Mucosa of rectum (tissue), 2 donors: ENCODE data around the gene PDCD1.

ENCODE experiments used
- H3K27ac ChIP-seq, 2 donors: one replicate each; pipeline ENCODE4 v1.7.0; 2013; ENCODE audit warnings: inconsistent platforms in 2 of 2, low read depth in 2 of 2, low read length in 2 of 2
- H3K27me3 ChIP-seq, 2 donors: one replicate each; pipeline ENCODE4 v1.7.0; 2013; ENCODE audit warnings: low read length in 2 of 2; ENCODE audit not compliant: control insufficient read depth in 2 of 2, insufficient read depth in 2 of 2
- H3K36me3 ChIP-seq, 2 donors: one replicate each; pipeline ENCODE4 v1.7.0; 2013; ENCODE audit warnings: low read length in 2 of 2; ENCODE audit not compliant: control insufficient read depth in 2 of 2, insufficient read depth in 2 of 2
- H3K4me1 ChIP-seq, 2 donors: one replicate each; pipeline ENCODE4 v1.7.0; 2013; ENCODE audit warnings: low read length in 2 of 2, mild to moderate bottlenecking in 1 of 2; ENCODE audit not compliant: control insufficient read depth in 2 of 2, insufficient read depth in 2 of 2
- H3K4me3 ChIP-seq, 2 donors: one replicate each; pipeline ENCODE4 v1.7.0; 2013; ENCODE audit warnings: low read length in 2 of 2
- H3K9ac ChIP-seq, 2 donors: one replicate each; pipeline ENCODE4 v1.7.0; 2013; ENCODE audit warnings: low read length in 2 of 2, low read depth in 1 of 2, mild to moderate bottlenecking in 1 of 2
- H3K9me3 ChIP-seq, 2 donors: one replicate each; pipeline ENCODE4 v1.7.0; 2013; ENCODE audit warnings: low read length in 2 of 2; ENCODE audit not compliant: control insufficient read depth in 2 of 2
- donor health status: healthy.
- donor health status: Normal muscosa, but diverticular disease.

PDCD1 gene

DNA sequence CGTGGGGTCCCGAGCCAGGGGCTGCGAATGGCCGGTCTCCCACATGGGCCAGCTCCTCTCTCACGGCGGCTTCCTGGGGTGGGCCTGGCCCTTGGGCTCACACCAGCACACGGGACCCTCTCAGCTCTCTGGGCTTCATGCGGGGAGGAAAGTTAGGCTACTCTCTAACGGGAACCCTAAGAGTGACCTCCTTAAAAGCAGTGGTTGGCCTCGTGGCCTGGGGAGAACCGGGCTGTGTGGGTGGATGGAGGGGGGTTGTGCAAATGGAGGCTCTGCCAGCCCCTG, 36.7 kb upstream of the PDCD1 start:
- Histone ChIP-seq H3K27me3 (no peaks in the 10 kb centered on the region), H3K4me1 (peaks cover 0 to 4% of the 10 kb centered on the region in 2 donors), H3K9me3 (no peaks in the 10 kb centered on the region), H3K9ac (no peak overlapping the region), H3K27ac (no peak overlapping the region), H3K4me3 (no peak overlapping the region), H3K36me3 (no peaks in the 10 kb centered on the region)

DNA sequence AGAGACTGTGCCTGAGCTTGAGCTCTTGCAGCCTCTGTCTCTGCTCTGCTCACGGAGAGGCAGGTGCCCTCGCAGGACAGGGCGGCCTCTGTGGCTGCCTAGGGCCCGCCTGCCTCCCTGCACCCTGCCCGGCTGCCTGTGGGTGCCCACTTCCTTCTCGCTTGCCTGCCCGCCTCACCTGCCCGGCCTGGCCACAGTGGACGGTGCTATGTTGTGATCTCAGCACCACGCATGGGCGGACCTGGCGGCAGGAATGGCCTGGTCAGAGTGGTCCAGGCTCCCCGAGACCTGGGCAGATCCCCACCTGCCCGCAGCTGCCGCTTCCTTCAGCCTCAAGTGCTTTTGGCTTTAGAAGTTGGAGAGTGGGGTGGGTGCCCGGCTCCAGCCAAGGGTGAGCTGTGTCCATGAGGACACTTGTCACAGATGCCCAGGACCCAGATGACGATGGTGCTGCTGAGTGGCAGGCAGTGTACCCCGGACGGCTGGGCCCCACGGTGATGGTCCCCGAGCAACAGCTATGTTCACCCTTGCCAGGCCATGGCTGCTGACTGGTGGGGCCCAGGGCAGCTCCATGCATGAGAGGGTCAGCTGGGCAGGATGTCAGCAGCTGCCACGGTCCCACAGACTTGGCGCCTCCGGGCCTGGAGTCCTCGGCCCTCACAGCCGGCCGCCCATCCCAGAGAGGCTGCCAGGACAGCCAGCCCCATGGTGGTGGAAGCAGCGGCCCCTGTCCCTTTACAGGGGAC, 36.2 kb upstream of the PDCD1 start:
- Histone ChIP-seq H3K4me3 (no peak overlapping the region), H3K36me3 (no peaks in the 10 kb centered on the region), H3K9me3 (no peaks in the 10 kb centered on the region), H3K4me1 (peaks cover 0 to 4% of the 10 kb centered on the region in 2 donors), H3K27ac (no peak overlapping the region), H3K9ac (no peak overlapping the region), H3K27me3 (no peaks in the 10 kb centered on the region)

DNA sequence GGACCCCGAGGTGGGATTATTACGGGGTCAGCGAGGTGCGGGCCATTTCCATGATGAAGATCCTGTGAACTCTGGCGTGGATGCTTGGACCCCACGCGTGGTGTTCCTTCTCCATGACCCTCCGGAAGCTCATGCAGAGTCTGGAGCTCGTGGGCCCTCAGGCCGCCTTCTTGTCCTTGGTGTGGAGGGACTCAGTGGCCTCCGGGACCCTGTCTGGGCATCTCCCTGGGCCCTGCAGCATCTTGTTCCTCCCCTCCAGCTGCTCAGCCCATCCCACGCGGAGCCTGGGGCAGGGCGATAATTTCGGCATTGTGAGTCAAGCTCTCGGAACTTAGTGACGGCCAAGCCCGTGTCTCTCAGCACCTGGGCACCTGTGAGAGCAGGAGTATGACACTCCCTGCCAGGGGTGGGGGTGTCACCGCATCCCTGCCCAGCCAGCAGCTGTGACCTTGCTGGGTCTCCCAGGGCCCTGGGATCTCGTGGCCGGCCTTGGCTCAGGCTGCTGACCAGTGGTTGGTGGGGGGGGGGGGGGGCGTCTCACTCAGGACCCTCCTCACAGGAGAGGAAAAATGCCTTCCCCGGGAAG, 35.5 kb upstream of the PDCD1 start:
- Histone ChIP-seq H3K27ac (no peak overlapping the region), H3K9me3 (no peaks in the 10 kb centered on the region), H3K36me3 (no peaks in the 10 kb centered on the region), H3K9ac (no peak overlapping the region), H3K27me3 (no peaks in the 10 kb centered on the region), H3K4me1 (peaks cover 0 to 4% of the 10 kb centered on the region in 2 donors), H3K4me3 (no peak overlapping the region)

DNA sequence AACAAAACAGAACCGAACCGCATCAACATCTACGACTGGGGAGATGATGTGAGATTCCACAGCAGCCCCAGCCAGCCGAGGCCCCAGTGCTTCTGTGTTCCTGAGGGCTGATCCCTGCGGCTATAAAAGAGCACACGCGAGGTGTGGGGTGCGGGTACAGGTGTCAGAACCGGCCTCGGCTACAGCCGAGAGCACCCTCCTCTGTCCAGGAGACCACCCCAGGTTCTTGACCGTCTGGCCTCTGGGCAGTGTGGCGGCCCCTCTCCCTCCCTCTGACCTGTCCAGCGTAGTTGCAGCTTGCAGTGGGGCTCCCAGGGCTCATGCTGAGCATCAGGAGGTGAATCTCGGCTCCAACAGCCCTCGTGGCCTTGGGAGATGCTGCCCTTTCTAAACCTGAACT, 34.6 kb upstream of the PDCD1 start:
- H3K36me3 ChIP-seq = no peaks in the 10 kb centered on the region
- no peaks in the 10 kb centered on the region for H3K9me3 ChIP-seq
- H3K27ac ChIP-seq = no peak overlapping the region
- no peaks in the 10 kb centered on the region for H3K27me3 ChIP-seq
- no peak overlapping the region for H3K9ac ChIP-seq
- H3K4me3 ChIP-seq = no peak overlapping the region
- H3K4me1 ChIP-seq = peaks cover 0 to 4% of the 10 kb centered on the region in 2 donors

DNA sequence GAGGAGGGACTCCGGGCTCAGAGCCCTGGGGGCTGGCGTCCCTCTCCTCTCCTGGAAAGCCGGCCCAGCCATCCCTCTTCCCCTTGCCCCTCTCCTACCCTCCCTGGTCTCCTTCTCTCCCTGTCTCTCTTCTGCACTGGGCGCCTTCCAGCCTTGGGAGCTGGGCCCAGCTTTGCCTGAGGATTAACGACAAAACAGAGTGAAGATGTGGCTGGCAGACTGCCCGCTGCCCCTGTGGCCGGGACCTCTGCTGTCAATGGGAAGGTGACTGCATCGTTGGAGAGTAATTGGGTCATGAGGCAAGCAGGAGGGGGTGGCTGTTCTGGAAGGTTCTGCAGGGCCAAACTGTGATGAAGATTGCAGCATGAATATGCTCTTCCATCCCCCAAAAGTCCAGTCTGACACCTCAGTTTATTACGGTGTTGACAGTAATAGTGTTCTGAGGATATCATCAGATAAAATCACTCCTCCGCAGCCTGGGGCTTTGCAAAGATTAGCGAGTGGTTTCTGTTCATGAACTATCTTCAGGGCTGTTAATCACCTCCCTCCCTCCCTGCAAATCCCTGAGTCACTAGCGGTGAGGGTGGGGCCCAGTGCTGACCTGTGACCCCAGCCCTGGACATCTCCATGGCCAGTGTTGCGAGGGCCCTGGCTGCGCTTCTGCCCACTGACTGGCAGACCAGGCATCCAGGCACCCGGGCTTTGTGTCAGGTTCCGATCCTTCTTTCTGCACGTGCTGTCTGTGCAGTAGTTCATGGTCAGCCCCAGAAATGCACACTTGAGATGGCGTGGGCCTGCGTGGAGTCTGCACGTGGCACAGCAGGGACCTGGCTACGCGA, 33.8 kb upstream of the PDCD1 start:
- no peak overlapping the region for H3K4me3 ChIP-seq
- no peak overlapping the region for H3K27ac ChIP-seq
- H3K27me3 ChIP-seq = no peaks in the 10 kb centered on the region
- H3K9me3 ChIP-seq = no peaks in the 10 kb centered on the region
- no peak overlapping the region for H3K9ac ChIP-seq
- H3K4me1 ChIP-seq = peaks cover 0 to 4% of the 10 kb centered on the region in 2 donors
- no peaks in the 10 kb centered on the region for H3K36me3 ChIP-seq

DNA sequence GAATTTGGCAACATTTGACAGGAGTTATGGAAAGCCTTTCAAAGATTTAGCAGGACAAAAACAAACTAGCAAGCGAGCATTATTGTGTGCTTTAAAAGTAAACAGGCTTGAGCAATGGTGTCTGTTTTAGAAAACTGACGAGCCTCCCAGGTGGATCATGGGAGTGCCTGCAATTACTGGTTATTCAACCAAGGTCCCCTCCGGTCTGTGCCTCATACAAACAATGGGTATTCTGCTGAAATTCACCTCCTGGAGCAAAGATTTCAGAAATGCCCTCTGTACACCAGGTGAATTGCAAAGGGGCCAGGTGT, 33.2 kb upstream of the PDCD1 start:
- H3K9ac ChIP-seq = no peak overlapping the region
- no peak overlapping the region for H3K27ac ChIP-seq

DNA sequence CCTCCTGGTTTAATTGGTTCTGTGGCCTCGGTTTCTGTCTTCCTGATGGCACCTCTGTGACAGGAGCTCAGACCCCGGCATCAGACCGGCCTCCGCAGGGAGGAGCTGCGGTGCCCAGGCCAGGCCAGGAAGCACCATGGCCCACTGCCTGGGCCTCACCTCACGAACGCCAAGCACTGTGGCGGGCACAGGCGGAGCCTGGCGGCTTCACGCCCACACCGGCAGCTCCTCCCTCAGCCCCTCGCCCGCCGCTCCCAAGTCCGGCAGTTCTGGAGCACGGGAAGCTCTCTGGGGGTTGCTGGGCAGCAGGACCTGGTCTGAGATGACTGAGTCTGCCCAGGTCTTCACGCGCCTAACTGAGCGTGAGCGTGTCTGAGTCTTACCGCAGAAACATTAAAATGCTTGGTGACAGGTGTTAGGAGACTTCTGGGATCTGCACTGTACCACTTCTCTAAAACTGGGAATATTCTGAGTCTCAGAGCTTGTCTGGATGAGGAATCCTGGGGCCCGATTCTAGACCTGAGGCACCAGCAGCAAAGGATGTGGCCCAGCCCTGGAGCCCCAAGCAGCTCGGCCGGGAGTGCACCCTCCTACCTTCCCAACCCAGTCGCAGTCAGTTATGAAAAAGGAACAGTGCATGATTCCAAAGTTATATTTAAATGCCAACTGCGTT, 32.8 kb upstream of the PDCD1 start:
- Histone ChIP-seq H3K27me3 (no peaks in the 10 kb centered on the region), H3K4me3 (no peak overlapping the region), H3K27ac (no peak overlapping the region), H3K36me3 (no peaks in the 10 kb centered on the region), H3K4me1 (peaks cover 0 to 4% of the 10 kb centered on the region in 2 donors), H3K9me3 (no peaks in the 10 kb centered on the region), H3K9ac (no peak overlapping the region)

More for the DNA sequence above, 33.2 kb upstream of the PDCD1 start:
- no peaks in the 10 kb centered on the region for H3K9me3 ChIP-seq
- no peaks in the 10 kb centered on the region for H3K27me3 ChIP-seq
- H3K4me3 ChIP-seq = no peak overlapping the region
- H3K4me1 ChIP-seq = peaks cover 0 to 4% of the 10 kb centered on the region in 2 donors
- H3K36me3 ChIP-seq = no peaks in the 10 kb centered on the region

DNA sequence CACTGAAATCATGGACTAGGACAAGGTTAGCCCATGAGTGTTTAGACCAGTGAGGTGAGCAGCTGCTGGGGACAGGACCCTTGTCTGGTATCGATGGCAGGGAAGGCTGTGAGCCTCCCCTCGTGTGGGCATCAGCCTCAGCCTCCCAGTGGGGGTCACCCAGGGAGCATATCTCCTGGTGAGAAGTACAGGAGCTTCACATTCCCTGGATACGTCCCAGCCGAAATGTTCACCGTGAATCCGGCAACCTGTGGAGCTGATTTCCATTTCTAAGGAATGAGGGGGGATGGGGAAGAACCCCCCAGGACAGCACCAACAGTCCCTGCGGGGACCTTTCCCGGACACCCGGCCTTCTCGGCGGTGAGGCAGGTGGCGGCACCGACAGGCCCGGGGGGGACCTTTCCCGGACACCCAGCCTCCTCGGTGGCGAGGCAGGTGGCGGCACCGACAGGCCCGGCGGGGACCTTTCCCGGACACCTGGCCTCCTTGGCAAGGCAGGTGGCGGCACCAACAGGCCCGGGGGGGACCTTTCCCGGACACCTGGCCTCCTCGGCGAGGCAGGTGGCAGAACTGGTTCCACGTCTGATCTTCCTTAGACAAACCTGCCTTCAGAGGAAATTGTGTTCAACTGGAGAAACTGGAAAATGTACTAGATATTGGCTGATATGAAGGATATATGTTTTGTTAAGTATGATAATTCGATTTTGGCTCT, 32.0 kb upstream of the PDCD1 start:
- Histone ChIP-seq H3K36me3 (no peaks in the 10 kb centered on the region), H3K4me1 (peaks cover 0 to 4% of the 10 kb centered on the region in 2 donors), H3K9ac (no peak overlapping the region), H3K27me3 (no peaks in the 10 kb centered on the region), H3K4me3 (no peak overlapping the region), H3K27ac (no peak overlapping the region), H3K9me3 (no peaks in the 10 kb centered on the region)

DNA sequence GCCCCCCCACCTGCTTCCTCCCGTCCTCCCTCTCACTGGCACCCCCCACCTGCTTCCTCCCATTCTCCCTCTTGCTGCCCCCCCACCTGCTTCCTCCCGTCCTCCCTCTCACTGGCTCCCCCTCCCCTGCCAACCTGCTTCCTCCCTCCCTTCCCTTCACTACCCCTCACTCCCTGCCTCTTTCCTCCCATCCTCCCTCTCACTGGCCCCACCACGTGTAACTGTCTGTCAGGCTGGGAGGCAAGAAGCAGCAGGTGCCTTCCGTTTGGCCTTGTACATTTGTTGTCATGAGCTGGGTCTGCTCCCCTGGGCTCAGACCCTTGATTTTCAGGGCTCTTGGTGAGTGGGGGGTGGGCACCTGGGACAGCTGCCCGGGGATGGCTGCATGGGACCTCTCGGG, 29.9 kb upstream of the PDCD1 start:
- H3K27me3 ChIP-seq = no peaks in the 10 kb centered on the region
- peaks cover 0 to 2% of the 10 kb centered on the region in 2 donors for H3K36me3 ChIP-seq
- no peak overlapping the region for H3K9ac ChIP-seq
- peaks cover 0 to 4% of the 10 kb centered on the region in 2 donors for H3K4me1 ChIP-seq
- no peak overlapping the region for H3K4me3 ChIP-seq
- H3K9me3 ChIP-seq = no peaks in the 10 kb centered on the region
- no peak overlapping the region for H3K27ac ChIP-seq
